ENCODE results near the gene PPIL1. TPM values are rescaled to one million over a fixed set of nuclear protein-coding genes. Genes with fewer than 3 reads are reported as not detected.

PPIL1 gene
- polyA plus RNA-seq, 3 donors: 43.2 to 56.6 (median 56.2) TPM

DNA sequence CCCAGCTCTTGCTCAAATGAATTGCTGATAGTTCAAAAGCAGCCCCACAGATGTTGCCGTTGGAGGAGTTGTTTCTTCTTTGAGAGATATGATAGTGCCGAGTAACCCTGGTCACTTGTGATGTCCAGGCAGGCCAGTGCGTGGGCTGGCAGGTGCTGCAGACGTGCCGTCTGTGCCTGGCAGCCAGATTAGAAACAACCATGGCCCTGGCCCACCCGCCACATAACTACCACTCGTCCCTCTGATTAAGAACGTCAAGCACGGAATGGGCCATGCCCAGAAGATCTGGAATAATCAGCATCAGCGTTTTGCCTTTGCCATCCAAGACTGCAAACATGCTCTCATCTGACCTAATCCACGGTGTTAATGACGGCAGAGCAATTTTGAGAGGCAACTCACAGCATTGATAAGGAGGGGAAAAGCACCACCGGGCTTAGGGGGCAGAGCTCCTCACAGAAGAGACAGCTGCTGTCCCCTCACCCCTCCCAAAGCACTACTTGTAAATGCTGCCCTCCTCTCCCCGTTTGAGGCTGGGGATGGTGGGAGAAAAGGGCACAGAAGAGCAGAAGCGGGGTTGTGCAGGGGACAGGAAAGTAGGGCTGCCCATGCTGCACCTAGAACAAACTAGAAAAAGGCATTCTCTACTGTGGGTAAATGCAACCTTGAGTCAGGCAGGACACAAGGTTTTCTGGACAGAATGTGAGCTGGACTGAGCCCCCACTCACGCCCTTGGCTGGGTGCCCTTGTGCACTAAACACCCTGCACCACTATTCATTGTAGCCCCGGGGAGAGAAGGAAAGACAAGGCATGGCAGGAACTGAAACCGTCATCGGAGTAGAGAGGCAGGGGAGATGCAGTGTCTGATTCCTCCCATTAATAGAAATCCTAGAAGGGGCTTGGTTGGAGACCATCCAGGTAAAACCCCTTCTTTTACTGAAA lies 30.1 kb downstream of the PPIL1 start:
- no peak for DNase-seq (ENCODE audit: extremely low read depth in 1 of 11, low read depth in 9 of 11, low spot score in 4 of 11)

- DNase-seq (ENCODE audit: extremely low read depth in 1 of 11, low read depth in 9 of 11, low spot score in 4 of 11): no peak
Observed at GRCh38 chr6:36843170-36843569, 31.4 kb downstream of the PPIL1 start.

GRCh38 chr6:36841756-36842155 lies 32.8 kb downstream of the PPIL1 start:
- DNase-seq (ENCODE audit: extremely low read depth in 1 of 11, low read depth in 9 of 11, low spot score in 4 of 11): no peak

DNA sequence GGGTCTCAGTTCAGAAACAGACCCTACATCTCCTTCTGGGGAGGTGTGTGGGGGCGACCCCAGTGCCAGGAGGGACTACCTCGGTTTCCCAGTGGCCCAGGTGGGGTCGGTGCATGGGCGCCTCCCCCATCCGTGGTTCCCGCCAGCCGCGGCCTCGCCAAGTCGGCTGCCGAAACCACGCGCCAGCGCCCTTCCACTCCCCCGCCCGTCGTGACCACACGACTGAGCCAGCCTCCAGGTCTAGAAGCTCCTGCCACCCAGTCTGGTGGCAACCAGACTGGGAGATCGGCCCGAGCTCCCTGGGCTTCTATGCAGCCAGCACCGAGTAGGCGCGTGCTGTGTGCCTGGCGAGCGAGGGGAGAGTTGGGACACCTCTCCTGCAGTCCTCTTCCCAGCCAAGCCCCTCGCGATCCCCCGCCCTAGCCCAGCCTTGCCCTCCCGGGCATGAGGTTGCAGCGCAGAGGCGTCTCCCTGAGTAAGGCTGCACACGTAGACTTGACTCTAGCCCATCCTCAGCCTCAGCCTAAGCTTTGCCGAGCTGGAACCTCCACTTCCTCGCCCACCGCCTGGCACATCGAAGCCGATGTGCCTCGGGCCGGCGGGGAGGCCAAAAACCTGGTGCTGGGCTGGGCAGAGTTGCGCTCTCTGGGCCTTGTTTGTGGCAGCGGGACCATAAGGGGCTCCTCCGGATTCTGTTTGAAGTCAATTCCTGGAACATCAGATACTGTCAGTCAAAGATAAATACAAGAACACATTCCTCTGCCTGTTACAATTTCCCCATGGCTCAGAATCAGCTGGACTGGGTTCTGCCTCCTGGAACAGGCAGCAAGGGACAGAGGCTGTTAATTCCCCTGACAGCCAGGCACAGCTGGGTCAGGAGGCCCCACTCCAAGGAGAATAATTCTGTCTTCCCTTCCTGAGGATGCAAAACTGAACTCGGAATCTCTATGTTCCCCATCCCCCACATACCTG lies 33.9 kb downstream of the PPIL1 start:
- no peak for DNase-seq (ENCODE audit: extremely low read depth in 1 of 11, low read depth in 9 of 11, low spot score in 4 of 11)

- no peak for DNase-seq (ENCODE audit: extremely low read depth in 1 of 11, low read depth in 9 of 11, low spot score in 4 of 11)
Observed at GRCh38 chr6:36839749-36840431, 34.7 kb downstream of the PPIL1 start.

DNA sequence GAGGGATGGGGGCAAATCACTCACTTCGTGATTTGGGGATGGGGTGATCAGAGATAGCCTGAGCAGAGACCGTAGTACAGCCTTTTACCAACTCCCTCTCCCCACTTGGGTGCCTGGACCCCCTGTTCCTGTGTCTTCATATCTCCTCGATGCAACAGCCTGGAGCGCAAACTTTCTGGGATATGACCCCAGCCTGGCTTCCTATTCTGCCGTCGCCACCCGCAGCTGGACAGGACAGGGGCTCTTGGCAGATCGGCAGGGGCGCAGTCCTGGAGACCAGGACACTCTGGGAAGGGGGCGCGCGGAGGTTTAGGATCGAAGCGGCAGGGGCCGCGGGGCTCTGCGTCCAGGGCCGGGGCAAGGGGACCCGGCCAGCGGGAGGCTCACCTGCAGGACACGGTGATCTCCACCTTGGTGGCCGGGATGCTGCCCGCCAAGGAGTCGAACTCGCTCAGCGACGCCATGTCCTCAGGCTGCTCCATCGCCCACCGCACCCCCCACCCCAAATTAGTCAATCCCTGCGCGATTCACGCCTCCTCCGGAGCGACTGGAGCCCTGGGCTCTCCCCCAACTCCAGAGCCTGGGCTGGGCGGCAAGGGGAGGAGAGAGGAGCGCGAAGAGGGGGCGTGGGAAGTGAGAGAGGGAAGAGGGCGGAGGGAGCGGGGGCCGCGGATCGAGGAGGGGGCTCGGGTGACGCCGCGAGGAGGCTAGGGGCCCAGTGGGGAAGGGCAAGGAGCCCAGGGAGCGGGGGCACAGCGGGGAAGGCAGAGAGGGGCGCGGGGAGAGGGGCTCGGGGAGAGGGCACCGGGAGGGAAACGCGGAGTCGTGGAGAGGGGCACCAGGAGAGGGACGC lies 35.5 kb downstream of the PPIL1 start, which contains the start of gene CPNE5:
Gene CPNE5, minus strand, starts transcription at position 549 of the 853 bp plus-strand sequence. Its CDS starts 67 bp downstream, at position 482.
- DNase-seq (ENCODE audit: extremely low read depth in 1 of 11, low read depth in 9 of 11, low spot score in 4 of 11): no peak

DNA sequence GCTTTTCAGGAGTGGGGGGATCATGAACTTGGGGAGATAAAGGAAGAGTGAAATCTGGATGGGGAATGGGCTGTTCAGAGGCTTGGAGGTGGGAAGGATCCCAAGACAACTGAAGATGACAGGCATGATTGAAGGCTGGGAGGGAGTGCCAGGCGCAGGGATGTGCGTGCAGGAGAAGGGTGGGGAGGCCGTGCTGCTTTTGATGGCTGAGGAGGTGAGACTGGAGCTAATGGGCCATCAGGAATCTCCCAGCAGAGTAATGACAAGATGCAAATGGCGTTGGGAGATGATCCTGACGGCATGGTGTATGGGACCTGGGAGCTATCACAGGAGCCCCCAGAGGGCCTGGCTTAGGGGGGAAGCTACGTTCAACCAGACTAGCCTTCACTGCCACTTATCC lies 36.9 kb downstream of the PPIL1 start:
- DNase-seq (ENCODE audit: extremely low read depth in 1 of 11, low read depth in 9 of 11, low spot score in 4 of 11): no peak

- DNase-seq (ENCODE audit: extremely low read depth in 1 of 11, low read depth in 9 of 11, low spot score in 4 of 11): no peak
Observed at GRCh38 chr6:36837022-36837339, 37.6 kb downstream of the PPIL1 start.

GRCh38 chr6:36836111-36837021 lies 38.2 kb downstream of the PPIL1 start:
- DNase-seq (ENCODE audit: extremely low read depth in 1 of 11, low read depth in 9 of 11, low spot score in 4 of 11): no peak

DNA sequence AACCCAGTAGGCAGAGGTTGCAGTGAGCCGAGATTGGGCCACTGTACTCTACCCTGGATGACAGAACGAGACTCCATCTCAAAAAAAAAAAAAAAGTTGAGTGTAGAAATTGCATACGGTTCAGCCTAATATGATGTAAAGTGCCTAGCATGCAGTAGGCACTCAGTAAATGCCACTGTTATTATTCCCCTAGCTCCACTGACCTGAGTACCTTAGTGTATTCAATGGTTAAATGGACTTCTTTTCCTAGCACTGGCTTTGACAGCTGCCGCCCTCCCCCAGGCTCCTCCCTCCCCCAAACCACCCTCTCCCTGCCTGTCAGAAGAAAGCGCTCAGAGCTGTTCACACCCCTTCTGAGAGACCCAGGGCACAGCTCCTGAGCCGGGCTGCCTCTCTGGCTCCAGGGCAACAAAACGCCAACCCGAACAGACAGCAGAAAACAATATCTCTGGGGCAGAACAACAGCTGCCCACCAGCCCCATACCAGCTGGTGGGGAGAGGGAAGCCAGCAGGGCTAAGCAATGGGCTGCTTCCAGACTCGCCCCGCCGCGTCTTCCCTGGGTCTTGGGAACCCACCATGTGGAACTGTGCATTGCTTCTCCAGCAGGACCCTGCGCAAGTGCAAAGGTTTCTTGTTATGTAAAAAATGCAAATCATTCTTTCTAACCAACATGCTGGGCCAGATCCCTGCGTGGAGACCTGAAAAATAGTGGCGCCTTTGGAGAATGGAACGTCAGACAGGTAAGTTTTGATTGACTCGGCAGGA lies 39.8 kb downstream of the PPIL1 start:
- no peak for DNase-seq (ENCODE audit: extremely low read depth in 1 of 11, low read depth in 9 of 11, low spot score in 4 of 11)

GRCh38 chr6:36833182-36833789 lies 41.3 kb downstream of the PPIL1 start:
- no peak for DNase-seq (ENCODE audit: extremely low read depth in 1 of 11, low read depth in 9 of 11, low spot score in 4 of 11)

GRCh38 chr6:36832313-36832712 lies 42.3 kb downstream of the PPIL1 start:
- DNase-seq (ENCODE audit: extremely low read depth in 1 of 11, low read depth in 9 of 11, low spot score in 4 of 11): no peak

GRCh38 chr6:36830577-36830976 lies 44.0 kb downstream of the PPIL1 start:
- DNase-seq (ENCODE audit: extremely low read depth in 1 of 11, low read depth in 9 of 11, low spot score in 4 of 11): no peak

DNA sequence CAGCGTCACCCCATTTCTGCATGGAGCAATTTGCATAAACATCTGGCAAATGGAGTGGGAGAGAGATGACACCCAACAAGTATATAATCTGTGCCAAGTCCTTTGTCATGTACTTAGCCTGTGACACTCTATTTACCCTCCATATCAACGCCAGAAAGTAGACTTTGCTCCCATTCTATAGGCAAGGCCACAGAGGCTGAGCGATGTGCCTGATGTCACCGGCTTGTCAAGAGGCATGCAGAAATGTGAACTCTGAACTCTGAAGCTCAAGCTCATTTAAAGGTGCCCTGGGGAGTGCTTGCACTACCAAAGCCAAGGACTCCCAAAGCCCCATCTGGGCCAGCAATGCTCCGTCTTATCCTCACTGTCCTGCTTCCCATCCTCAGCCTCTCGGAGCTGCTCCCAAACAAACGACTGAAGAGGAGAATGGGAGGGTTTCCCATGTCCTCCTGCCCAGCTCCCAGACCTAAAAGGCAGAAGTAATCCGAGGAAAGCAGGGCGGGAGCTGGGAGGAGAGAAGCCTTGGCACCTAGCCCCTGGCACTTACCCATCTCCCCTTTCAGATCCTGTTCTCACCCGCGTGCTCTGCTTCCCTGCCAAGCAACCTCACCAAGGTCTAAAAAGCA lies 44.6 kb downstream of the PPIL1 start:
- no peak for DNase-seq (ENCODE audit: extremely low read depth in 1 of 11, low read depth in 9 of 11, low spot score in 4 of 11)

GRCh38 chr6:36827261-36828079 lies 47.1 kb downstream of the PPIL1 start:
- no peak for DNase-seq (ENCODE audit: extremely low read depth in 1 of 11, low read depth in 9 of 11, low spot score in 4 of 11)
